ENCODE data around the gene RNGTT. TPM values are rescaled to one million over a fixed set of nuclear protein-coding genes. Genes with fewer than 3 reads are reported as not detected.
A peak's percentile ranks its signal among the peaks of the same experiment; 100 is the strongest.
"Not testable (repeated sequence)": the region's sequence is repeated elsewhere in the genome, so short reads cannot be mapped to it uniquely, and the experiment has no call there.

The RNGTT gene
- total and polyA plus RNA-seq, 12 donors = 3.1 to 10.9 (median 8.6) TPM

DNA sequence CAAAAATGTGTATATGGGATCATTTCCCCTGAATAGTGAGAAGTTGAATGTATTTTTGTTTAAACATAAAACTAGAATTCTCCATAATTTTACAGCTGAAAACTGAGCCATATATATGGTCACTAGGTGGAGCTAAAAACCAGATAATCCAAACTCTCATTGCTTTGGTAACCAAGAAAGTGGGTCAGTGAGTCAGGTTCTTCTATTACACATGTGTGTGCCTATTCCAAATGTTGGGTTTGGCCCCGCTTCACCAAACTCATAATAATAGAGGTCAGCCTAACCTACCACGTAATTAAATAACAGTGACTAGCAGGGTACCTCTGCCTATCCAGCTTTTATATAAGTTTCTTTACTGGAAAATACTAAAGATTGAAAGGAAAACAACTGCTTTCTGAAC is 19.3 kb upstream of the RNGTT start:
- TF ChIP-seq, protein P1, sequence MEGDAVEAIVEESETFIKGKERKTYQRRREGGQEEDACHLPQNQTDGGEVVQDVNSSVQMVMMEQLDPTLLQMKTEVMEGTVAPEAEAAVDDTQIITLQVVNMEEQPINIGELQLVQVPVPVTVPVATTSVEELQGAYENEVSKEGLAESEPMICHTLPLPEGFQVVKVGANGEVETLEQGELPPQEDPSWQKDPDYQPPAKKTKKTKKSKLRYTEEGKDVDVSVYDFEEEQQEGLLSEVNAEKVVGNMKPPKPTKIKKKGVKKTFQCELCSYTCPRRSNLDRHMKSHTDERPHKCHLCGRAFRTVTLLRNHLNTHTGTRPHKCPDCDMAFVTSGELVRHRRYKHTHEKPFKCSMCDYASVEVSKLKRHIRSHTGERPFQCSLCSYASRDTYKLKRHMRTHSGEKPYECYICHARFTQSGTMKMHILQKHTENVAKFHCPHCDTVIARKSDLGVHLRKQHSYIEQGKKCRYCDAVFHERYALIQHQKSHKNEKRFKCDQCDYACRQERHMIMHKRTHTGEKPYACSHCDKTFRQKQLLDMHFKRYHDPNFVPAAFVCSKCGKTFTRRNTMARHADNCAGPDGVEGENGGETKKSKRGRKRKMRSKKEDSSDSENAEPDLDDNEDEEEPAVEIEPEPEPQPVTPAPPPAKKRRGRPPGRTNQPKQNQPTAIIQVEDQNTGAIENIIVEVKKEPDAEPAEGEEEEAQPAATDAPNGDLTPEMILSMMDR (IDR thresholded peaks at IDR 0.05) = peak; percentile 51 to 87 (median 77)
- Histone ChIP-seq H3K9me3 (no peaks in the 10 kb centered on the region), H3K4me1 (peaks cover 0 to 12% (median 6%) of the 10 kb centered on the region in 9 donors), H3K27me3 (no peaks in the 10 kb centered on the region), H3K4me3 (no peak overlapping the region), H3K36me3 (no peaks in the 10 kb centered on the region), H3K27ac (no peak overlapping the region)
- ATAC-seq = peak; percentile 88 to 97 (median 93)
- intact Hi-C loops (cut with DNase I) = loop anchor here (1.0 to 10.0 kb wide), 23 partner anchors 50 to 390 kb away; partner anchors contain the start of genes PNRC1 (in 5 of the 10), SRSF12 (in 2 of the 10) and UBE2J1 (in 1 of the 10)
- WGBS, 2 donors = 1 to 3% methylated on average over 2 of the region's 2 CpGs
- peak in 1 of 2 donors; percentile 35 for DNase-seq

DNA sequence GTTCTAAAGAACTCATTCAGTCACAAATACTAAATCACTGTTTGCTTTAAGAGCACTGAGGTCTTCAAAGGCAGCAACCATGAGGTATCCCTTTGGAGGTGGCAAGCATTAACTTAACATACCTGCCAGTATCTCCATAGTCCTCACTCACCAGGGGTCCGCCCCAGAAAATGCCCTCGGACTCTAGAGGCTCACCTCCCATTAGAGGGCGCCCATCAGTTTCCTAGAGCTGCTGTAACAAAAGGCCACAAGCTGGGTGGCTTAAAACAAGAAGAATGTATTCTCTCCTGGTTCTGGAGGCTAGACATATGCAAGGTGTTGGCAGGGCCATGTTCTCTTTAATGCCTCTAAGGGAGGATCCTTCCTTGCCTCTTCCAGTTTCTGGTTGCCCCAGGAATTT is 12.0 kb upstream of the RNGTT start:
- no peaks in the 10 kb centered on the region for H3K4me1 ChIP-seq
- no peaks in the 10 kb centered on the region for H3K9me3 ChIP-seq
- no peak for ATAC-seq
- intact Hi-C loops (cut with DNase I) = loop anchor here in 1 of 10 donors (10.0 kb wide), 1 partner anchor 639 kb away; no protein-coding TSS in a partner anchor
- H3K27ac ChIP-seq = no peak overlapping the region
- 62 to 72% methylated on average over 3 of the region's 3 CpGs for WGBS, 2 donors
- no peak for DNase-seq
- no peaks in the 10 kb centered on the region for H3K27me3 ChIP-seq
- no peaks in the 10 kb centered on the region for H3K36me3 ChIP-seq
- H3K4me3 ChIP-seq = no peak overlapping the region
- TF ChIP-seq, protein P1 (IDR thresholded peaks at IDR 0.05) = no peak

DNA sequence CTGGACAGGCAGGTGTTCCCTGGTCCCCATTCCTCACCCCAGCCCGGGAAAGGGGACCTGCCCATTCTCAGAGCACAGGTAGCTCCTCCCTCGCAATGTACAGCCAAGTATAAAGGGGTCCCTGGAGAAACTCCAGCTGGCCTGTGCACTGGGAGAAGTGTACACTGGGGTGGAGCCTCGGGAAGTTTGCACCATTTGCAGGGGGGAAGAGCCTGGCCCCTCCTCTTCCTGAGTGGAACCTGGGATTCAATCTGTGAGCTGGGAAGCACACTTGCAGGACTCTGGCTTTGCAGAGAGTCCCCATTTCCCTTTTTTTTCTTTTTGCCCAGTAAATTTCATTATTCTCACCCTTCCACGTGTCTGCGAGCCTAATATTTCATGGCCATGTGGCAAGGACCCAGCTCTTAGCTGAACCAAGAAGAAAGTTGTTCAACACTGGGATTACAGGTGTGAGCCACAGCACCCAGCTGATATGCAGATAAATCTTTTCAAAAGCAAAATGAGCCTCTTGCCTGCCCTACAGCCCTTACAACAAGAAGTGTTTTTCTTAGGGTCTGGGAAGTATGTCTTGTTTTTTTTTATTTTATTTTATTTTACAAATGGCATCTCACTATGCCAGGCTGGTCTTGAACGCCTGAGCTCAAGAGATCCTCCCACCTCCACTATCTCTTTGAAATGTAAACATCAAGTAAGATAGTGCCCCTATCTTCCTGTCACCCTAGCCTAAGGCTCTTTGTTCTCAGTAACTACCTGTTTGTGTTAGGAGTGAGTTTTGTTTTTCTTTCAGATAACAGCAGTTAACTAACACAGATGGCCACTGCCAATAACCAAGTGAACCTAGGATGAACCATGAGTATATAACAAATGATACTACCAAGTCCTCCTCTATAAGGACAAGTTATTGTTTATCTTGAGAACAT is 9.3 kb upstream of the RNGTT start:
- H3K4me1 ChIP-seq = no peaks in the 10 kb centered on the region
- intact Hi-C loops (cut with DNase I) = loop anchor here in 1 of 10 donors (10.0 kb wide), 1 partner anchor 642 kb away; no protein-coding TSS in a partner anchor
- 43 to 47% methylated on average over 6 of the region's 6 CpGs for WGBS, 2 donors
- DNase-seq (no peak), ATAC-seq (peak in 1 of 8 donors; percentile 33)
- peaks cover 0 to 19% (median 10%) of the 10 kb centered on the region in 11 donors for H3K9me3 ChIP-seq
- TF ChIP-seq, protein P1 (IDR thresholded peaks at IDR 0.05) = no peak
- no peaks in the 10 kb centered on the region for H3K27me3 ChIP-seq
- no peak overlapping the region for H3K27ac ChIP-seq
- H3K36me3 ChIP-seq = no peaks in the 10 kb centered on the region
- no peak overlapping the region for H3K4me3 ChIP-seq

DNA sequence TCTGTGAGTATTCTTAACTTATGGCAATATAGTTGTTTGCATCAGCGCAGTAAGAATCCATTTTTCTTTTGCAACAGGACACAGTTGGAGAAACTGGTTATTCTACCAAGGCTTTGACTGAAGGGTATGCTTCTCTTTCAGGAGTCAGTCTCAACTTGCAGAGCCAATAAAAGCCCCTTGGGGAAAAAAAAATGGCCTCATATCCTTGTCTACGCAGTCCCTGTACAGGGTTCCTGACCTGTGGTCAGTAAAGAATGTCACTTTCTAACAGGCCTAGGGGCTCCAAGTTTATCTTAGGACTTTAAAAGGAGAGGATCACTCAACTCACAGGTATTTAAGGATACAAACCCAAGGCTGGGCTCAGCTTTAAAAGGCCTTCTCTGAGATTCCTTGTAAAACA is 6.9 kb upstream of the RNGTT start:
- H3K4me1 ChIP-seq = no peaks in the 10 kb centered on the region
- no peaks in the 10 kb centered on the region for H3K36me3 ChIP-seq
- no peak overlapping the region for H3K27ac ChIP-seq
- WGBS, 2 donors = 91 to 94% methylated on average over 2 of the region's 2 CpGs
- TF ChIP-seq, protein P1 (IDR thresholded peaks at IDR 0.05) = no peak
- H3K27me3 ChIP-seq = no peaks in the 10 kb centered on the region
- intact Hi-C loops (cut with DNase I) = loop anchor here in 1 of 10 donors (10.0 kb wide), 1 partner anchor 644 kb away; no protein-coding TSS in a partner anchor
- DNase-seq (no peak), ATAC-seq (no peak)
- H3K9me3 ChIP-seq = peaks cover 0 to 29% (median 20%) of the 10 kb centered on the region in 11 donors
- no peak overlapping the region for H3K4me3 ChIP-seq

DNA sequence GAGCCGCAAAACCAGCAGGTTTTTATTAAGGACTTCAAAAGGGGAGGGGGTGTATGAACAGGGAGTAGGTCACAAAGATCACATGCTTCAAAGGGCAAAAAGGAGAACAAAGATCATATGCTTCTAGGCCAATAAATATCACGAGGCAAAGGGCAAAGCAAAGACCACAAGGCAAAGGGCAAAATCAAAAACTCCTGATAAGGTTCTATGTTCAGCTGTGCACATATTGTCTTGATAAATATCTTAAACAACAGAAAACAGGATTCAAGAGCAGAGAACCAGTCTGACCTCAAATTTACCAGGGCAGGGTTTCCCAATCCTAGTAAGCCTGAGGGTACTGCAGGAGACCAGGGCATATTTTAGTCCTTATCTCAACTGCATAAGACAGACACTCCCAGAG is 5.8 kb upstream of the RNGTT start:
- H3K9me3 ChIP-seq = peaks cover 0 to 29% (median 20%) of the 10 kb centered on the region in 11 donors
- intact Hi-C loops (cut with DNase I); H3K27ac ChIP-seq; ATAC-seq; H3K4me1 ChIP-seq; H3K36me3 ChIP-seq; H3K27me3 ChIP-seq; H3K4me3 ChIP-seq; DNase-seq: not testable (repeated sequence)
- 72 to 89% methylated on average over 2 of the region's 2 CpGs for WGBS, 2 donors

Measured in heart right ventricle (tissue), 16 donors.